ENCODE data around the gene FAM149B1.

FAM149B1 gene

GRCh38 chr10:73225518-73225917 lies 57.6 kb downstream of the FAM149B1 start:
- no peak overlapping the region for H3K4me3 ChIP-seq (replicated peaks in 1 of 2; ENCODE audit: low read depth in 2 of 2, low read length in 2 of 2)
- peak in 1 of 2 donors; percentile 38 for DNase-seq (ENCODE audit: low read depth in 2 of 2)
- no peak for TF ChIP-seq CTCF (IDR thresholded peaks at IDR 0.05; ENCODE audit: low read depth, low read length)

GRCh38 chr10:73226663-73227062 lies 58.7 kb downstream of the FAM149B1 start:
- no peak for DNase-seq (ENCODE audit: low read depth in 2 of 2)
- TF ChIP-seq CTCF (IDR thresholded peaks at IDR 0.05; ENCODE audit: low read depth, low read length), result no peak
- H3K4me3 ChIP-seq (replicated peaks in 1 of 2; ENCODE audit: low read depth in 2 of 2, low read length in 2 of 2), result no peak overlapping the region

GRCh38 chr10:73228247-73228646 lies 60.3 kb downstream of the FAM149B1 start:
- H3K4me3 ChIP-seq (replicated peaks in 1 of 2; ENCODE audit: low read depth in 2 of 2, low read length in 2 of 2), result no peak overlapping the region
- TF ChIP-seq CTCF (IDR thresholded peaks at IDR 0.05; ENCODE audit: low read depth, low read length), result no peak
- peak; percentile 43 to 55 for DNase-seq (ENCODE audit: low read depth in 2 of 2)

GRCh38 chr10:73229567-73229966 lies 61.6 kb downstream of the FAM149B1 start:
- DNase-seq (ENCODE audit: low read depth in 2 of 2), result no peak
- no peak for TF ChIP-seq CTCF (IDR thresholded peaks at IDR 0.05; ENCODE audit: low read depth, low read length)
- H3K4me3 ChIP-seq (replicated peaks in 1 of 2; ENCODE audit: low read depth in 2 of 2, low read length in 2 of 2), result no peak overlapping the region

GRCh38 chr10:73232887-73233286 lies 65.0 kb downstream of the FAM149B1 start:
- H3K4me3 ChIP-seq (replicated peaks in 1 of 2; ENCODE audit: low read depth in 2 of 2, low read length in 2 of 2), result no peak overlapping the region
- no peak for DNase-seq (ENCODE audit: low read depth in 2 of 2)
- peak; percentile 24 for TF ChIP-seq CTCF (IDR thresholded peaks at IDR 0.05; ENCODE audit: low read depth, low read length)

GRCh38 chr10:73233883-73234282 lies 66.0 kb downstream of the FAM149B1 start:
- H3K4me3 ChIP-seq (replicated peaks in 1 of 2; ENCODE audit: low read depth in 2 of 2, low read length in 2 of 2), result no peak overlapping the region
- TF ChIP-seq CTCF (IDR thresholded peaks at IDR 0.05; ENCODE audit: low read depth, low read length), result no peak
- DNase-seq (ENCODE audit: low read depth in 2 of 2), result no peak

GRCh38 chr10:73234695-73235094 lies 66.8 kb downstream of the FAM149B1 start:
- no peak for DNase-seq (ENCODE audit: low read depth in 2 of 2)
- no peak for TF ChIP-seq CTCF (IDR thresholded peaks at IDR 0.05; ENCODE audit: low read depth, low read length)
- H3K4me3 ChIP-seq (replicated peaks in 1 of 2; ENCODE audit: low read depth in 2 of 2, low read length in 2 of 2), result no peak overlapping the region

Data from cardiac fibroblast (primary cell).